PFSK-1 (cell line): ENCODE measurements around the gene NAP1L1.

ENCODE experiments used
- POLR2AphosphoS5 ChIP-seq: IDR thresholded peaks from 2 replicates; pipeline ENCODE4 v1.6.1; 2012; ENCODE audit warnings: low read depth, mild to moderate bottlenecking, control low read depth, low read length, moderate library complexity
- TF ChIP-seq, protein P1 (sequence below), 2 experiments: IDR thresholded peaks; 2 replicates each; pipeline versions ENCODE4 v1.6.1 to v1.8.0; 2011 to 2012; ENCODE audit warnings: low read depth in 2 of 2, low read length in 2 of 2, control low read depth in 1 of 2, inconsistent platforms in 1 of 2, mild to moderate bottlenecking in 1 of 2, moderate library complexity in 1 of 2; ENCODE audit not compliant: insufficient read depth in 1 of 2

DNA sequence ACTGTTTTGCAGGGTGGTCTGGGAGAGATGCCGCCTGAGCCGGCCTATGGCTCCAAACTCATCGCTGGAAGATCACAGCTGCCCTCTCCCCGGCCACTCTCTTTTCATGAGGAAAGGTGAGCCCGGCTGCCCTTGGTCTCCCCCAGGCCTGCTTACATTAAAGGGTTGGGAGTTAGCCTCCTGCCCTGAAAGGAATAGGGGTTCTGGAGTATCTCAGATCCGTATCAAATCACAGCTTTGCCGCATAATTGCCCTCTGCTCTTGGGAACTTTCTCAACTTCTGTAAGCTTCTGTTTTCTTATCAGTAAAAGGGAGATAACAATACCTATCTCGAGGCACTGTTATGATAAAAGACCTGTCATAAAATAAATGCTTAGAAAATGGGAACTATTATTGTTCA, 70.5 kb downstream of the NAP1L1 start:
- TF ChIP-seq, protein P1, sequence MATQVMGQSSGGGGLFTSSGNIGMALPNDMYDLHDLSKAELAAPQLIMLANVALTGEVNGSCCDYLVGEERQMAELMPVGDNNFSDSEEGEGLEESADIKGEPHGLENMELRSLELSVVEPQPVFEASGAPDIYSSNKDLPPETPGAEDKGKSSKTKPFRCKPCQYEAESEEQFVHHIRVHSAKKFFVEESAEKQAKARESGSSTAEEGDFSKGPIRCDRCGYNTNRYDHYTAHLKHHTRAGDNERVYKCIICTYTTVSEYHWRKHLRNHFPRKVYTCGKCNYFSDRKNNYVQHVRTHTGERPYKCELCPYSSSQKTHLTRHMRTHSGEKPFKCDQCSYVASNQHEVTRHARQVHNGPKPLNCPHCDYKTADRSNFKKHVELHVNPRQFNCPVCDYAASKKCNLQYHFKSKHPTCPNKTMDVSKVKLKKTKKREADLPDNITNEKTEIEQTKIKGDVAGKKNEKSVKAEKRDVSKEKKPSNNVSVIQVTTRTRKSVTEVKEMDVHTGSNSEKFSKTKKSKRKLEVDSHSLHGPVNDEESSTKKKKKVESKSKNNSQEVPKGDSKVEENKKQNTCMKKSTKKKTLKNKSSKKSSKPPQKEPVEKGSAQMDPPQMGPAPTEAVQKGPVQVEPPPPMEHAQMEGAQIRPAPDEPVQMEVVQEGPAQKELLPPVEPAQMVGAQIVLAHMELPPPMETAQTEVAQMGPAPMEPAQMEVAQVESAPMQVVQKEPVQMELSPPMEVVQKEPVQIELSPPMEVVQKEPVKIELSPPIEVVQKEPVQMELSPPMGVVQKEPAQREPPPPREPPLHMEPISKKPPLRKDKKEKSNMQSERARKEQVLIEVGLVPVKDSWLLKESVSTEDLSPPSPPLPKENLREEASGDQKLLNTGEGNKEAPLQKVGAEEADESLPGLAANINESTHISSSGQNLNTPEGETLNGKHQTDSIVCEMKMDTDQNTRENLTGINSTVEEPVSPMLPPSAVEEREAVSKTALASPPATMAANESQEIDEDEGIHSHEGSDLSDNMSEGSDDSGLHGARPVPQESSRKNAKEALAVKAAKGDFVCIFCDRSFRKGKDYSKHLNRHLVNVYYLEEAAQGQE (IDR thresholded peaks at IDR 0.05; ENCODE audit: insufficient read depth in 1 of 2, low read depth in 2 of 2, low read length in 2 of 2): no peak
- TF ChIP-seq POLR2AphosphoS5: no peak
